Stimulated activated CD8-positive, alpha-beta memory T cell treated with anti-CD3 and anti-CD28 coated beads, Interleukin-4, amount 100 ng/mL, for 48 hours (primary cell): ENCODE measurements around the gene SP5.
"Not testable (repeated sequence)": the region's sequence is repeated elsewhere in the genome, so short reads cannot be mapped to it uniquely, and the experiment has no call there.

Source experiments
- DNase-seq: peaks from one replicate; pipeline ENCODE4 v3.0.0-alpha.2; 2020

SP5 gene

GRCh38 chr2:170740660-170741059 is 25.5 kb downstream of the SP5 start:
- DNase-seq: no peak

- DNase-seq: no peak
Observed at GRCh38 chr2:170742000-170742399, 26.9 kb downstream of the SP5 start.

- DNase-seq: no peak
Observed at GRCh38 chr2:170742896-170743529, 27.9 kb downstream of the SP5 start.

GRCh38 chr2:170743530-170744239 is 28.5 kb downstream of the SP5 start:
- DNase-seq: no peak

- DNase-seq: no peak
Observed at GRCh38 chr2:170744248-170745002, 29.3 kb downstream of the SP5 start.

- no peak for DNase-seq
Observed at GRCh38 chr2:170745305-170745704, 30.2 kb downstream of the SP5 start.

- DNase-seq: no peak
Observed at GRCh38 chr2:170747921-170748320, 32.8 kb downstream of the SP5 start.

- not testable (repeated sequence) for DNase-seq
Observed at GRCh38 chr2:170751555-170751954, 36.4 kb downstream of the SP5 start.

GRCh38 chr2:170761572-170761971 is 46.4 kb downstream of the SP5 start:
- DNase-seq: no peak

GRCh38 chr2:170762760-170763159 is 47.6 kb downstream of the SP5 start:
- DNase-seq: no peak

- DNase-seq: no peak
Observed at GRCh38 chr2:170763232-170763631, 48.1 kb downstream of the SP5 start.

- no peak for DNase-seq
Observed at GRCh38 chr2:170764880-170765261, 49.7 kb downstream of the SP5 start.

- no peak for DNase-seq
Observed at GRCh38 chr2:170766693-170767092, 51.6 kb downstream of the SP5 start.
